GM21526 (cell line): ENCODE measurements around the gene APCDD1.
"Not testable (repeated sequence)": the region's sequence is repeated elsewhere in the genome, so short reads cannot be mapped to it uniquely, and the experiment has no call there.

ENCODE experiments used
- ATAC-seq: cut with Tn5 transposase; IDR thresholded peaks from one replicate; pipeline ENCODE4 v1.9.1; 2021; ENCODE audit warnings: moderate library complexity; ENCODE audit not compliant: unreplicated experiment, low FRiP score

Gene APCDD1

GRCh38 chr18:10460414-10461018 lies 6.1 kb downstream of the APCDD1 start:
- no peak for ATAC-seq

GRCh38 chr18:10461989-10462388 lies 7.6 kb downstream of the APCDD1 start:
- no peak for ATAC-seq

- no peak for ATAC-seq
Observed at GRCh38 chr18:10462597-10462996, 8.2 kb downstream of the APCDD1 start.

- no peak for ATAC-seq
Observed at GRCh38 chr18:10463096-10463495, 8.7 kb downstream of the APCDD1 start.

GRCh38 chr18:10463741-10464140 lies 9.3 kb downstream of the APCDD1 start:
- no peak for ATAC-seq

GRCh38 chr18:10464161-10464648 lies 9.8 kb downstream of the APCDD1 start:
- not testable (repeated sequence) for ATAC-seq

- no peak for ATAC-seq
Observed at GRCh38 chr18:10465174-10465939, 10.9 kb downstream of the APCDD1 start.

- no peak for ATAC-seq
Observed at GRCh38 chr18:10470429-10470828, 16.0 kb downstream of the APCDD1 start.

- ATAC-seq, result no peak
Observed at GRCh38 chr18:10471574-10471973, 17.1 kb downstream of the APCDD1 start.

GRCh38 chr18:10473132-10473531 lies 18.7 kb downstream of the APCDD1 start:
- ATAC-seq, result no peak

- ATAC-seq, result no peak
Observed at GRCh38 chr18:10474309-10474708, 19.9 kb downstream of the APCDD1 start.

GRCh38 chr18:10475276-10475653 lies 20.8 kb downstream of the APCDD1 start:
- no peak for ATAC-seq

GRCh38 chr18:10475654-10476291 lies 21.3 kb downstream of the APCDD1 start:
- ATAC-seq, result no peak

GRCh38 chr18:10476338-10476791 lies 21.9 kb downstream of the APCDD1 start:
- ATAC-seq, result no peak

GRCh38 chr18:10477121-10477862 lies 22.9 kb downstream of the APCDD1 start:
- no peak for ATAC-seq

GRCh38 chr18:10477863-10478260 lies 23.4 kb downstream of the APCDD1 start:
- no peak for ATAC-seq

- no peak for ATAC-seq
Observed at GRCh38 chr18:10481831-10482230, 27.4 kb downstream of the APCDD1 start.

- no peak for ATAC-seq
Observed at GRCh38 chr18:10482363-10482984, 28.0 kb downstream of the APCDD1 start.

GRCh38 chr18:10482985-10483949 lies 28.8 kb downstream of the APCDD1 start:
- ATAC-seq, result no peak
